GM21576 (cell line): ENCODE data around the gene OGFOD2.
"Not testable (repeated sequence)": the region's sequence is repeated elsewhere in the genome, so short reads cannot be mapped to it uniquely, and the experiment has no call there.

Experiments used
- ATAC-seq: cut with Tn5 transposase; IDR thresholded peaks from one replicate; pipeline ENCODE4 v1.9.1; 2021; ENCODE audit warnings: mild to moderate bottlenecking, moderate library complexity; ENCODE audit not compliant: unreplicated experiment

Gene OGFOD2

DNA sequence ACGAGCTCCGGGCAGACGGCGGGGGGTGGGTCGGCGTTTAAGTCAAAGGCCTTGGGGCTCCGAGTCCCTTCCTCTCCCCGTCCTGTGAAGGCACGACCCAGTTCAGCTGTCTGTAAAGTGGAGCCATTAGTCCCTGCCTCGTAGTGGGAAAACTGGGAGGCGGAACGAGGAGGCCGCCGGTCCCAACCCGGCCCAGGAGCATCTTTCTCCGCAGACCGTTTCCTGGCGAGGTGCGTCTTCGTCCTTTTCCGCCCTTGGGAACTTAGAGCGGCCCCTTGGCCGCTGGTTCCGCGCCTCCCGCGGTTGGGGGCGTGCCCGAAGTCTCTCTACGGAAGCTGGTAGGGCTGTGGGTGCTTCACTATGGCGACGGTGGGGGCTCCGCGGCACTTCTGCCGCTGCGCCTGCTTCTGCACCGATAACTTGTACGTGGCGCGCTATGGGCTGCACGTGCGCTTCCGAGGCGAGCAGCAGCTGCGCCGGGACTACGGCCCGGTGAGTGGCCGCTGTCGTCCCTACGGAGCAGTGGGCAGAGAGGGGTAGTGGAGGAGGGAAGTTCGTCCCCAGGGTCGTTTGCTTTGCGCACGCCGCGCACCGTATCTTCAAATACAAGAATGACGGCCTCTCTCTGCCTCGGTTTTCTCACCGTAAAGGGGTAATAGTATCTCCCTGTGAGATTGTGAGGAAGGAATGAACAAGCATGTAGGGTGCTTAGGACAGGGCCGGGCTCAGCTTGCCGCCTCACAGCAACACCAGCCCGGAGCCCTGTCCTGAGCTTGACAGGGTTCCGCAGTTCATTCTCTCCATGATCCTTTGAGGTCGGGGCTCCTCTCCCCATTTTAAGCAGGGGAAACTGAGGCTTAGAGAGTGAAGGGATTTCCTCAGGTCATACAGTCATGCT, at the start of gene OGFOD2:
OGFOD2 (plus strand) TSS at position 353 of the 898 bp plus-strand sequence; CDS start at position 361, 8 bp downstream.
- ATAC-seq = peak; percentile 70

- no peak for ATAC-seq
These were observed 47.2 kb upstream of the OGFOD2 start for GRCh38 chr12:122927756-122928403.

GRCh38 chr12:122928404-122929147, 46.5 kb upstream of the OGFOD2 start:
- ATAC-seq = no peak

DNA sequence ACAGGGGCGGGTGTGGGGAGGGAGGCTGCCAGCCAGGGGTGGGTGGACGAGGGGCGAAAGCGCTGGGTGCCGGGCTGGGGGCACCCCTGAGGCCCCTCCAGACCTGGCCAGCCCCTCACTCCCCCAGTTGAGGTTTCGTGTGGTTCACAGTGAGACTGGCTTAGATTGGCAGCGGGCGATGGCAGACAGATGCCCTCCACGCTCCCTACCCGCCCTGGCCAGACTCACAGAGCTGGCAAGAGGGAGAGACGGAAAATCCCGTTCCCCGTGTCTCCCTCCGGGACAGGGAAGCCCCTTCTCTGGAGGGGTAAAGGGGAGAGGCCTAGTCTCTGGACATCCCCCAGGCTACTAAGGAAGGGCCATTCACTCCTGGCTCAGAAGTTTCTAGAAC, 45.9 kb upstream of the OGFOD2 start:
- ATAC-seq = no peak

GRCh38 chr12:122929812-122930211, 45.2 kb upstream of the OGFOD2 start:
- ATAC-seq = no peak

GRCh38 chr12:122932207-122932606, 42.8 kb upstream of the OGFOD2 start:
- no peak for ATAC-seq

DNA sequence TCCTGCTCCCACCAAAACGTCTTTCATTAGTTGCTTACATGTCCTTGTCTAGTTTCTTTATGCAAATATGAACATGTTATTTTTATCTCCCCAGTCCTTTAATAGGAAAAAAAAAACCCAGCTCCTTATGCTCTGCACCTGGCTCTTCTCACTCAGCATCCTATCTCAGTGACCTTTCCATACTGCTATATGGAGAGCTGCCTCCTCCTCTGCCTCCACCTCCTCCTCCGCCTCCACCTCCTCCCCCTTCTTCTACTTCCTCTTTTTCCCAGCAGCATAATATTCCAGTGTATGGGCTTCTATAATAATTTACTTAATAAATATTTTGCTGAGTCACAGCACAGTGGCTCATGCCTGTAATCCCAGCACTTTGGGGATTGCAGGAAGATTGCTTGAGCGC, 40.3 kb upstream of the OGFOD2 start:
- ATAC-seq = peak; percentile 56

DNA sequence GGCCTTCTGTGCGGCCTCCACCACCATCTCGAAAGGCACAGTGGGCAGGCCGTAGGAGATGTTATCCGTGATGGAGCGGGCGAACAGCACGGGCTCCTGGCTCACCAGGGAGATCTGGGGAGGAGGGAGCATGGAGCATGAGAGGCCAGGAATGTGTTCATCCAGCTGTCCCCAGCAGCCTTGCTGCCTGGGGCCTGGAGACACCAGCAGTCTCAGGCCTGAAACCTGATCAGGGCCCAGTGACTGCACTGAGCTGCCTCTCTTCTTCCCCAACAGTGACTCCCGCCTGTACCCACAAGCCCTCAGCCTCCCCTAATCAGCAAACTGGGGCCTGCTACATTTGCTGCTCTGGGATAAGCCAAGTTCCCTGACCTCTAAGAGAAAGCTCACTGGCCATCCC, 39.7 kb upstream of the OGFOD2 start:
- no peak for ATAC-seq

DNA sequence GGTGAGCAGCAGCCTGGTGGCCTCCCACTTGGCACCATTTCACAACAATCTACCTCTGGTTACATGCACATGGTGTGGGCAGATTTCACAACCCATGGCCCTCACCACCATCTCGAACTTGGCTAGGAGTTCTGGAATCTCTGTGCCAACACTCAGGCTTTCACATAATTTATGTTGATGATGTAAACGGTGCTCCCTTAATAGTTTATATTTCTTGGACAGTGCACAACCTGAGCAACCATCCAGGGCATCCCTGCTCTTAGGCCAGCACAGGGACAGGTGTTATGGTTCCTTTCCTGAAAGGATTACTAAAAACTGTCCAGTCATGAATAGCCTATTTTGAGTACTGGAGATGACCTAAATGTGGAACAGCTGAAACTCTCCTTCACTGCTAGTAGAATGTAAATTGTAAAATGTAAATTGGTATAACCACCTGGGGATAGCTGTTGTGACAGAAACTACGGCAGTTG, 37.4 kb upstream of the OGFOD2 start:
- no peak for ATAC-seq

- no peak for ATAC-seq
These were observed 35.9 kb upstream of the OGFOD2 start for GRCh38 chr12:122939125-122939524.

DNA sequence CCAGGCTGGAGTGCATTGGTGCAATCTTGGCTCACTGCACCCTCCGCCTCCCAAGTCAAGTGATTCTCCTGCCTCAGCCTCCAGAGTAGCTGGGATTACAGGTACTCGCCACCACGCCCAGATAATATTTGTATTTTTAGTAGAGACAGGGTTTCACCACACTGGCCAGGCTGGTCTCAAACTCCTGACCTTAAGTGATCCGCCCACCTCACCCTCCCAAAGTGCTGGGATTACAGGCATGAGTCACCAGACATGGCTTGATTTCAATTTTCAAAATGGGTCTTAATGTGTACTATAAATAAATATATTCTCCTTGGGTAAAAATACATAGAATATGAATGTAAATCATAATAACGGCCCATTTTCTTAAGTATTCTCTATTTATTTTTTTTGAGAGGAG, 33.7 kb upstream of the OGFOD2 start:
- not testable (repeated sequence) for ATAC-seq

DNA sequence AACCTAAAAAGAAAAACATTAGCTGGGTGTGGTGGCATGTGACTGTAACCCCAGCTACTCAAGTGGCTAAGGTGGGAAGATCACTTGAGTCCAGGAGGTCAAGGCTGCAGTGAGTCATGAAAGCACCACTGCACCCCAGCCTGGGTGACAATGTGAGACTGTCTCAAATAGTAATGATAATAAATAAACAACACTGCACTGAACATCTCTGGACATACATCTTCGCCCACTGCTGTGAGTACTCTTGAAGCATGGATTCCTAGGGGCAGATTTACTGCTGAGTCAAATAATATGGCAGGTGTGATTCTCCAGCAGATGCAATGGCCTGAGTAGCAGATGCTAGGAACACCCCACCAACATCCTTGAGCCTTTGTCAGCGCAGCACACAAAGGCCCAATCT, 32.4 kb upstream of the OGFOD2 start:
- no peak for ATAC-seq

DNA sequence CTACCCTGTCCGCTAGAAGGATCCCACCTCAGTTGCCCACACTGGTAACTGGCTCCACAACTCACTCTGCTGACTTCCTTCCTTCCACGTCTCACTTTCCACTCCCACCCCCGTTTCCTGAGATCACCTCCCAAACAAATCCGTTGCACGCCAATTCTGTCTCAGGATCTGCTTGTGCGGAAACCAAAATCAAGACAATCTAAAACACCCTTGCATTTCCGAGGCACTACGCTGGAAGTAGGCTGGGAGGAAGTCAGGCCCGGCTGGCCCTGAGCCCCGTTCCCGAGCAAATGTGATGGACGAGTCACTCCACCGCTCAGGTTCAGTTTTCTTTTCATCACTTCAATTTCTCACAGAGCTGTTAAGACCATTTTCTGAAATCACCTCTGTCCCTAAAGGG, 31.8 kb upstream of the OGFOD2 start:
- ATAC-seq = no peak

DNA sequence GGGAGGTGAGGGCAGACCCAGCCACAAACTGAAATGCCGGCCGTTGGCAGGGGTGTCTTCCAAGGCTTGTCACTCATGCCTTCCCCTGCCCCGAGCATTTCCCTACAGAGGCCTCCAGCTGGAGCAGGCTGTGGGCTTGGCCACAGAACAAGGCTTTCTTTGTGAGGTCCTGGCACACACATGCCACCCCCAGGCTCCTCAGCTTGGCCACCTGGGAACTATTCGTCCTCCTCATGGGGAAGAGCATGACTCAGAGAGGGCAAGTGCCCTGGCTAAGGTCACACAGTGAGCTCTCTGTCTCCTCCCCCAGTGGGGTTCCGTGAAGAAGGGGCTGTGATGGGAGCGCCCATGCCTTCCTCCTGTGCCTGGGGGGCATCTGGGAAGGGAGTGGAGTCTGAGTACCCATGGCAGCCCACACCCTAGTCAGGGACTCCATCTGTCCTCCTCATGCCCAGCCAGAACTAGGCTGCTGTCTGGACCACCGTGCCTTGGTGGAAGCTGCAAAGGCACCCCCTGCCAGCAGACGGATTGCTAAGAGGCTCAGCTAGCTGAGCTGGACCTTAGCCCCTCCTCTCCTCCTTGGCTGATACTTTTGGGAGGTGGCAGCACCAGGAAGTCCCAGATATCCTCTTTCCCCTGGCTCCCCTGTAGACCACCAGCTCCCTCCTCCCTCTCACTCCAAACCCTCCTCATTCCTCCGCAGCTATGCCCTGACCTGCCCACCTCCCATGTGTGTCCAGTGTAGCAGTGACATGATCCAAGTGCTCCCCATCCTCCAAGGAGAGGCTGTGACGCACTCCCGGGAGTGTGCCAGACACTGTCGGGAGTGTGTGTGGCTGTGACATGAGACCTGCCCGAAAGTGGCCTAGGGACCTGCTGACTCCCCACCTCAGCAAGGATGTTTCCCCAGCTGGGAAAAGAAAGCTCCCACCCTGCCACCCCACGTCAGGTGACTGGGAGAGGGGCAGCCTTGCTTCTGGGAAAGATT, 30.1 kb upstream of the OGFOD2 start:
- ATAC-seq = no peak

GRCh38 chr12:122946690-122947341, 28.2 kb upstream of the OGFOD2 start:
- peak; percentile 66 for ATAC-seq

DNA sequence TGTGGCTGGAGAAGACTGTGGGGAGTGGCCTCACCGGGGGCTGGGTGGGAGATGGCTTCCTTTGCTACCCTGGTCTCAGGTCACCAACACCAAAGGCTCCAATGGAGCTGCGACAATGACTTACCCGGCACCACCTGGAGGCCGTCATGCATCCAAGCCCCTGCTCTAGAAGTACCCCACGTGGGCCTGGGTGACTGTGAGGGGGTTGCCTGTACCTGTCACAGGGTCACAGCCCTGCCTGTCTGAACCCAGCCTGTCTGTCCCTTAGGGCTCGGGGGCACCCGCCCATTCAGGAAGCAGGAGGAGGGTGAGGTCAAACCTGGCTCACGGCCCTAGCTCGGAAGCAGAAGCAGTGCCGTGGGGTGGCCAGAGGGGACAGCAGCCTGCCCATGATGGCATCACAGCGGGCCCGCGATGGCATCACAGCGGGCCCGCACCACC, 27.7 kb upstream of the OGFOD2 start:
- no peak for ATAC-seq

- ATAC-seq = no peak
These were observed 26.4 kb upstream of the OGFOD2 start for GRCh38 chr12:122948605-122949004.

GRCh38 chr12:122949405-122949804, 25.6 kb upstream of the OGFOD2 start:
- ATAC-seq = no peak

DNA sequence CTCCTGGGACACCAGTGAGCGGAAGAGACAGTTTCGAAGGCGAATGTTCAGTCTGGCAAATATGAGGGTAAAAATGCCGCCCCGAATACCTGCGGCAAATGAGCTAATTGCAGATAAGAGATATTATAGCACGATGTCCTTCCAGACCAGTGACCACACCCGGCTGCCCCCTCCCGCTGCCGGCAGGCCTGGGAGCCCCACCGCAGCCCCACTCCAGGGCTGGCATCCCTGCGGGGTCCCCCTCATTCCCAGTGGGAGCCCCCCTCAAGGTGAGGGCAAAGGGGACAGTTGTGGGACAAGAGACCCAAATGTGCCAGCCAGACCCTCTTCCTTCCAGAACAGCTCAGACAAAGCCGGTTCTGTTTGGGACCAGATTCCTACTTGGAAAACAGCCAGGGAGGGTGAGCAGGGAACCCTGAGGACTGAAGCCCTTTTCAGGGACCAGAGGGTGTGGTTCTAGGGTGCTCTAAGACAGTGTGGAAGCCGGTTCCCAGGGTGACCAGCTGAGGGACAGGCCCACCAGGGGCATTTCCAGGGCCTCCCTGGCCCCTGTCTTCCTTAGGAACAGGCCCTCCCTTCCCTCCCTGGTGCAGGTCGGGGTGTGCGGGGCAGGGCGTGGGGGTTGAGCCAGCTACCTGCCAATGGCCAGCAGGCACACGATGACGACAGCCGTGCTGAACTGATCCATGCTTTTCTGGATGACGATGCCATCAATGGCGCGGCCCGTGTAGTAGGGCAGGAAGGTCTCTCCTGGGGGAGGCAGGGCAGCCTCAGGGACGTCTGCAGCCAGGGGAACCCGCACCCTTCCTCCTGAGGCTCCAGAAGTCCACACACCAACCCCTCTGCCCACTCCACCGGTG, 25.0 kb upstream of the OGFOD2 start:
- ATAC-seq = no peak
